Measurements from ENCODE around the gene RANBP3. TPM values are rescaled to one million over a fixed set of nuclear protein-coding genes. Genes with fewer than 3 reads are reported as not detected.
A peak's percentile ranks its signal among the peaks of the same experiment; 100 is the strongest.

RANBP3 gene
- total RNA-seq, 3 donors from 2014 or later (not counting 1 experiment from before 2014, with no cell fraction given), result 73.9 to 95.2 (median 89.7) TPM

DNA sequence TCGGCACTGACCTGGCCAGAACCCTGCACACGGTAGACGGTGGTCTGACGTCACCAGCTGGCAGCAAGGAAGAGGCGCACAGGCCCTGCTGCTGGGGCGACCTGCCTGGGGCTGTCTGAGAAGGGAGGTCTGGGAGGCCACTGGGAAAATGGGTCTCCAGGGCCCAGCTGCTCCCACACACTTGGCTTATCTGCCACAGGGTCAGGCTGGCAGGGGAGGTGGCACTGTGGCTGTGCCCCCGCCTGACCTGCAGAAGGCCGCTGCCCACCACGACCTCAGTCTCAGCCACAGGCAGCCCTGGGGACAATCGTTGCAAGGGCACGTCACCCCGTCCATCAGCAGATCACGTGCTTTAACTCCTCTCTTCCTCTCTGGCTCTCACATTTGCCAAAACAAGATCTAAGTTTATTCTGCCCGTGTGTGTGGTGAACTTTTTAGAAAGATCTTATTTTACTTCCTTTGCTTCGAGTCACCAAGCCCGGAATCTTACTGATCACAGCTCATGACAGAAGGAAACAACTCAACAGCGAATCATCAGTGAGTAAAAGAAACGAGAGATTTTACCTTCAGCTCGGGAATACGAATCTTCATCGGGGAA lies 45.2 kb upstream of the RANBP3 start:
- no peaks in the 10 kb centered on the region for H3K4me1 ChIP-seq (ENCODE audit: control insufficient read depth, insufficient read depth, low read length)
- H3K27me3 ChIP-seq (ENCODE audit: control insufficient read depth, insufficient read depth, low read length), result no peaks in the 10 kb centered on the region
- TF ChIP-seq, protein P1, sequence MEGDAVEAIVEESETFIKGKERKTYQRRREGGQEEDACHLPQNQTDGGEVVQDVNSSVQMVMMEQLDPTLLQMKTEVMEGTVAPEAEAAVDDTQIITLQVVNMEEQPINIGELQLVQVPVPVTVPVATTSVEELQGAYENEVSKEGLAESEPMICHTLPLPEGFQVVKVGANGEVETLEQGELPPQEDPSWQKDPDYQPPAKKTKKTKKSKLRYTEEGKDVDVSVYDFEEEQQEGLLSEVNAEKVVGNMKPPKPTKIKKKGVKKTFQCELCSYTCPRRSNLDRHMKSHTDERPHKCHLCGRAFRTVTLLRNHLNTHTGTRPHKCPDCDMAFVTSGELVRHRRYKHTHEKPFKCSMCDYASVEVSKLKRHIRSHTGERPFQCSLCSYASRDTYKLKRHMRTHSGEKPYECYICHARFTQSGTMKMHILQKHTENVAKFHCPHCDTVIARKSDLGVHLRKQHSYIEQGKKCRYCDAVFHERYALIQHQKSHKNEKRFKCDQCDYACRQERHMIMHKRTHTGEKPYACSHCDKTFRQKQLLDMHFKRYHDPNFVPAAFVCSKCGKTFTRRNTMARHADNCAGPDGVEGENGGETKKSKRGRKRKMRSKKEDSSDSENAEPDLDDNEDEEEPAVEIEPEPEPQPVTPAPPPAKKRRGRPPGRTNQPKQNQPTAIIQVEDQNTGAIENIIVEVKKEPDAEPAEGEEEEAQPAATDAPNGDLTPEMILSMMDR (IDR thresholded peaks at IDR 0.05), result no peak
- H3K4me3 ChIP-seq (ENCODE audit: low read length), result no peak overlapping the region
- Mint-ChIP-seq H3K4me1 (no peaks in the 10 kb centered on the region), H3K27ac (no peak overlapping the region), H3K36me3 (no peaks in the 10 kb centered on the region), H3K9me3 (no peaks in the 10 kb centered on the region), H3K27me3 (ENCODE audit: low read depth in 2 of 2) (peaks cover 0 to 3% of the 10 kb centered on the region in 2 donors), H3K4me3 (no peak overlapping the region)
- 77% methylated on average over 21 of the region's 21 CpGs for WGBS (ENCODE audit: insufficient coverage)
- intact Hi-C loops (cut with micrococcal nuclease), result loop anchor here (5.0 kb wide), 1 partner anchor 221 kb away; no protein-coding TSS in a partner anchor
- no peak for ATAC-seq
- H3K27ac ChIP-seq (ENCODE audit: low read length), result no peak overlapping the region
- DNase-seq, result no peak
- H3K9me3 ChIP-seq (ENCODE audit: control insufficient read depth, insufficient read depth, low read length), result no peaks in the 10 kb centered on the region
- no peaks in the 10 kb centered on the region for H3K36me3 ChIP-seq (ENCODE audit: control insufficient read depth, insufficient read depth, low read length)

DNA sequence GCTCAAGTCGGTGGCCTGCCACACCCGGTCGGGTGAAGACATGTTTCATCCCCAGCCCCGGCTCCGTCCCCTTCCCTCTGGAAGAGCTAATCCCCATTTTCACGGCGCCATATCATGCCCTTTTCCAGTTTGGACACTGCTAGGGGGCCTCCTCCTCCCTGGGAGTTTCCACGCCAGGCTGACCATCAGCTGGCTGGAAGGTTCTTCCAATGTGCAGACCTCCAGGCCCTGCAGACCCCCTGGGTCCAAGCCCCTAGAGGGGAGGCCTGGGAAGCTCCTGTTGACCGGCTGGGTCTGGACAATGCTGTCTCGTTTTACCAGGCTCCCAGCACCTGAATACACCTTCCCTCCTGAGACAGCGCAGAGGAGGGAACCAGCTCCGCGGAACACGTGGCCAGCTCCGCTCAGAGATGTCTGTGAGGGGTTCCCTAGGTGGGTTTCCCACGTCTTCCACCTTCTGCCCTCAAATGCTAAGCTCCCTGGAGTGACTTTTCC lies 44.7 kb upstream of the RANBP3 start:
- WGBS (ENCODE audit: insufficient coverage), result 79% methylated on average over 16 of the region's 16 CpGs
- no peaks in the 10 kb centered on the region for H3K9me3 ChIP-seq (ENCODE audit: control insufficient read depth, insufficient read depth, low read length)
- no peak overlapping the region for H3K4me3 ChIP-seq (ENCODE audit: low read length)
- intact Hi-C loops (cut with micrococcal nuclease), result loop anchor here (1.0 to 5.0 kb wide), 2 partner anchors 35 to 220 kb away; no protein-coding TSS in a partner anchor
- Mint-ChIP-seq H3K4me1 (no peaks in the 10 kb centered on the region), H3K9me3 (no peaks in the 10 kb centered on the region), H3K4me3 (no peak overlapping the region), H3K27me3 (ENCODE audit: low read depth in 2 of 2) (peaks cover 0 to 3% of the 10 kb centered on the region in 2 donors), H3K36me3 (no peaks in the 10 kb centered on the region), H3K27ac (no peak overlapping the region)
- TF ChIP-seq, protein P1 (IDR thresholded peaks at IDR 0.05), result peak; percentile 7
- H3K36me3 ChIP-seq (ENCODE audit: control insufficient read depth, insufficient read depth, low read length), result no peaks in the 10 kb centered on the region
- no peaks in the 10 kb centered on the region for H3K4me1 ChIP-seq (ENCODE audit: control insufficient read depth, insufficient read depth, low read length)
- no peak overlapping the region for H3K27ac ChIP-seq (ENCODE audit: low read length)
- H3K27me3 ChIP-seq (ENCODE audit: control insufficient read depth, insufficient read depth, low read length), result no peaks in the 10 kb centered on the region
- ATAC-seq (peak in 1 of 3 donors; percentile 10), DNase-seq (no peak)

DNA sequence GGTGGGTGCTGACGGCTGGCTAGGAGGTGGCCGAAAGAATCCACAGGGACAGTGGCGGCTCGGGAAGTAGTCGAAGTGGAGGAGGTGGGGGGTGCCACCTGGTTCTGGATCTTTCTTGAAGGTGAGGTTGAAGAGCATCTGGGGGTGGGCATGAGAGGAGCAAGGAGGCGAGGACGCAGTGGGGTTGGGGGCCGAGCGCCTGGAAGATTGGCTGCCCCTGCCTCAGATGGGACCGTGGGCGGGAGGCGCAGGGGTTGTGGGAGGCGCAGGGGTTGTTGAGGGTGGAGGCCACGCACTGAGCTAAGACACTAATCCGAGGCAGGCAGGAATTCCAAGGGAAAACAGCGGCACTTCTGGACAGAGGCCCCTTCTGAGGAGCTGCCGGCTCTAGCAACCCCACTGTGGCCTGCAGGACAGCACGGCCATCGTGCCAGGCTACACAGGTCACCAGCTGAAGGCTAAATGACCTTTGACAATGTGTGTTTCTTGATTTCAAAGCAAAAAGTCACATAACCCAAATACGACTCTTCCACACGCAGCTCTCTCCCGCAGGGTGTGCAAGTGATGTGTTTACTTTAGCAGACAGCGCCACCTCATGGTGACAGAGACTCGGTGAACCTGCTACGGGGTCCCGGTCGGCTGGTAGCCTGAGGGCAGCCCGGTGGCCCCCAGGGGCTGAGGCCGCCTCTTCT lies 44.1 kb upstream of the RANBP3 start:
- TF ChIP-seq, protein P1 (IDR thresholded peaks at IDR 0.05), result peak; percentile 51
- Mint-ChIP-seq H3K4me3 (no peak overlapping the region), H3K9me3 (no peaks in the 10 kb centered on the region), H3K4me1 (no peaks in the 10 kb centered on the region), H3K27me3 (ENCODE audit: low read depth in 2 of 2) (peaks cover 0 to 3% of the 10 kb centered on the region in 2 donors), H3K27ac (no peak overlapping the region), H3K36me3 (no peaks in the 10 kb centered on the region)
- Histone ChIP-seq H3K27me3 (ENCODE audit: control insufficient read depth, insufficient read depth, low read length) (no peaks in the 10 kb centered on the region), H3K4me3 (ENCODE audit: low read length) (no peak overlapping the region), H3K4me1 (ENCODE audit: control insufficient read depth, insufficient read depth, low read length) (no peaks in the 10 kb centered on the region), H3K9me3 (ENCODE audit: control insufficient read depth, insufficient read depth, low read length) (no peaks in the 10 kb centered on the region), H3K27ac (ENCODE audit: low read length) (no peak overlapping the region), H3K36me3 (ENCODE audit: control insufficient read depth, insufficient read depth, low read length) (no peaks in the 10 kb centered on the region)
- 60% methylated on average over 29 of the region's 29 CpGs for WGBS (ENCODE audit: insufficient coverage)
- intact Hi-C loops (cut with micrococcal nuclease), result loop anchor here (1.0 to 5.0 kb wide), 2 partner anchors 35 to 220 kb away; no protein-coding TSS in a partner anchor
- peak; percentile 74 to 89 (median 89) for ATAC-seq
- DNase-seq, result peak; percentile 58 to 90

Measured in natural killer cell (primary cell).